WTC11 (cell line): ENCODE measurements around the gene ZNF669. TPM values are rescaled to one million over a fixed set of nuclear protein-coding genes. Genes with fewer than 3 reads are reported as not detected.
A peak's percentile ranks its signal among the peaks of the same experiment; 100 is the strongest.

Experiments used
- ATAC-seq: fragments of 200-7000 bp; cut with Tn5 transposase; 2 replicates; pipeline ENCODE4 v1.10.0; 2021; ENCODE audit warnings: mild to moderate bottlenecking, moderate library complexity
- Bru-seq: library from RNA; stranded (reverse); fragments of 400-500 nt; gene quantifications from one replicate; lab custom pipeline; 2021; lab: Mats Ljungman, UMichigan
- CTCF ChIA-PET: fragments of 300-600 bp; sonication (Branson Sonifier 250); formaldehyde crosslinking; loops from one replicate; lab custom pipeline; 2021; ENCODE audit warnings: antibody characterized with exemption; lab: Charles Lee
- POLR2A ChIA-PET: fragments of 350-600 bp; sonication (Branson Sonifier 250); formaldehyde crosslinking; loops from one replicate; lab custom pipeline; 2021; ENCODE audit warnings: antibody characterized with exemption; lab: Charles Lee
- DNase-seq: peaks from one replicate; pipeline ENCODE4 v3.0.0; 2021; ENCODE audit warnings: low spot score
- H3K27ac Mint-ChIP-seq: 2 replicates; pipeline ENCODE4 v1.8.0; 2021; ENCODE audit warnings: mixed read lengths
- H3K27me3 Mint-ChIP-seq: 2 replicates; pipeline ENCODE4 v1.8.0; 2021; ENCODE audit warnings: low read depth, mild to moderate bottlenecking, moderate library complexity, mixed read lengths
- H3K36me3 Mint-ChIP-seq: 2 replicates; pipeline ENCODE4 v1.8.0; 2021; ENCODE audit warnings: mixed read lengths
- H3K4me1 Mint-ChIP-seq: 2 replicates; pipeline ENCODE4 v1.8.0; 2022; ENCODE audit warnings: mixed read lengths
- H3K4me3 Mint-ChIP-seq: 2 replicates; pipeline ENCODE4 v1.8.0; 2021; ENCODE audit warnings: mild to moderate bottlenecking, moderate library complexity, mixed read lengths
- H3K9me3 Mint-ChIP-seq: 2 replicates; pipeline ENCODE4 v1.8.0; 2021; ENCODE audit warnings: mixed read lengths
- CREB1 ChIP-seq: sonication (generic); formaldehyde crosslinking; IDR thresholded peaks from 2 replicates; pipeline ENCODE4 v1.8.0; 2023; ENCODE audit warnings: mild to moderate bottlenecking, missing genetic modification reagents
- ESRRA ChIP-seq: sonication (generic); formaldehyde crosslinking; IDR thresholded peaks from 2 replicates; pipeline ENCODE4 v1.8.1; 2022; ENCODE audit warnings: mild to moderate bottlenecking, missing genetic modification reagents, borderline replicate concordance
- ETV6 ChIP-seq: sonication (generic); formaldehyde crosslinking; IDR thresholded peaks from 2 replicates; pipeline ENCODE4 v1.8.1; 2022; ENCODE audit warnings: mild to moderate bottlenecking, missing genetic modification reagents
- FOXK1 ChIP-seq: sonication (generic); formaldehyde crosslinking; IDR thresholded peaks from 2 replicates; pipeline ENCODE4 v1.8.0; 2022; ENCODE audit warnings: mild to moderate bottlenecking, moderate library complexity, missing genetic modification reagents
- HMGA2 ChIP-seq: fragments of 250-450 bp; sonication (Bioruptor Pico); IDR thresholded peaks from 2 replicates; pipeline ENCODE4 v1.4.0; 2021; ENCODE audit warnings: mild to moderate bottlenecking, moderate library complexity
- IRF2 ChIP-seq: sonication (generic); formaldehyde crosslinking; IDR thresholded peaks from 2 replicates; pipeline ENCODE4 v1.8.0; 2022; ENCODE audit warnings: low read depth, missing genetic modification reagents, borderline replicate concordance
- JAZF1 ChIP-seq: fragments of 250-450 bp; sonication (Bioruptor Pico); IDR thresholded peaks from 2 replicates; pipeline ENCODE4 v1.9.0; 2021; ENCODE audit warnings: moderate library complexity, mild to moderate bottlenecking, inconsistent platforms
- JUN ChIP-seq: sonication (generic); formaldehyde crosslinking; IDR thresholded peaks from 2 replicates; pipeline ENCODE4 v1.8.0; 2023; ENCODE audit warnings: mild to moderate bottlenecking, missing genetic modification reagents
- KAT7 ChIP-seq: sonication (generic); formaldehyde crosslinking; IDR thresholded peaks from 2 replicates; pipeline ENCODE4 v1.8.1; 2023; ENCODE audit warnings: missing genetic modification reagents, mild to moderate bottlenecking, borderline replicate concordance
- MYBL2 ChIP-seq: sonication (generic); formaldehyde crosslinking; IDR thresholded peaks from 2 replicates; pipeline ENCODE4 v1.8.1; 2023; ENCODE audit warnings: mild to moderate bottlenecking, moderate library complexity, missing genetic modification reagents
- NFATC4 ChIP-seq: fragments of 250-450 bp; sonication (Bioruptor Pico); IDR thresholded peaks from 2 replicates; pipeline ENCODE4 v1.9.0; 2021; ENCODE audit warnings: mild to moderate bottlenecking
- NFYB ChIP-seq: sonication (generic); formaldehyde crosslinking; conservative IDR thresholded peaks from 2 replicates; pipeline ENCODE4 v1.8.0; 2022; ENCODE audit warnings: low read depth, missing genetic modification reagents
- SP1 ChIP-seq: sonication (generic); formaldehyde crosslinking; conservative IDR thresholded peaks from 2 replicates; pipeline ENCODE4 v1.8.1; 2022; ENCODE audit warnings: missing genetic modification reagents
- TEAD1 ChIP-seq: sonication (generic); formaldehyde crosslinking; IDR thresholded peaks from 2 replicates; pipeline ENCODE4 v1.8.0; 2022; ENCODE audit warnings: mild to moderate bottlenecking, missing genetic modification reagents
- TEAD4 ChIP-seq: sonication (generic); formaldehyde crosslinking; IDR thresholded peaks from 2 replicates; pipeline ENCODE4 v1.8.0; 2022; ENCODE audit warnings: mild to moderate bottlenecking, missing genetic modification reagents
- long read RNA-seq, 3 experiments: library from RNA in 1 of 3; library from capped mRNA in 1 of 3; library from polyadenylated mRNA in 1 of 3; unstranded in 2 of 3; stranded (forward) in 1 of 3; transcript quantifications; one replicate each; pipeline ENCODE4 v2.0.0, GENCODE V29; 2021
- total RNA-seq: library from RNA; stranded (reverse); gene quantifications from 3 replicates; pipeline ENCODE4 v1.2.3, GENCODE V29; 2021
- TF ChIP-seq, protein P1 (sequence below): sonication (generic); formaldehyde crosslinking; IDR thresholded peaks from 2 replicates; pipeline ENCODE4 v1.8.0; 2023; ENCODE audit warnings: missing genetic modification reagents, mild to moderate bottlenecking, borderline replicate concordance
- TF ChIP-seq, protein P2 (sequence below): sonication (generic); formaldehyde crosslinking; IDR thresholded peaks from 2 replicates; pipeline ENCODE4 v1.8.1; 2022; ENCODE audit warnings: mild to moderate bottlenecking, moderate library complexity, missing genetic modification reagents
- TF ChIP-seq, protein P3 (sequence below): sonication (generic); formaldehyde crosslinking; IDR thresholded peaks from 2 replicates; pipeline ENCODE4 v1.8.0; 2022; ENCODE audit warnings: mild to moderate bottlenecking, missing genetic modification reagents
- TF ChIP-seq, protein P4 (sequence below): fragments of 250-450 bp; sonication (Bioruptor Pico); conservative IDR thresholded peaks from 2 replicates; pipeline ENCODE4 v1.9.0; 2021; ENCODE audit warnings: mild to moderate bottlenecking
- TF ChIP-seq, protein P5 (sequence below): sonication (generic); formaldehyde crosslinking; IDR thresholded peaks from 2 replicates; pipeline ENCODE4 v1.8.1; 2023; ENCODE audit warnings: mild to moderate bottlenecking, moderate library complexity, missing genetic modification reagents
- TF ChIP-seq, protein P6 (sequence below): fragments of 250-450 bp; sonication (Bioruptor Pico); IDR thresholded peaks from 2 replicates; pipeline ENCODE4 v1.9.0; 2021; ENCODE audit warnings: mild to moderate bottlenecking

ZNF669 gene
- total RNA-seq (15.2 to 18.3 TPM (median 16.6 TPM) in 3 replicates), Bru-seq, nascent RNA (percentile 97 among the genes with signal in this experiment)
- long read RNA-seq, experiment 1, transcript ZNF669-204 (4 exons, 1,718 nt): major isoform, 9 of 11 reads
- long read RNA-seq, experiment 1, partial matches to known transcripts: 0 of 11 reads
- long read RNA-seq, experiment 1, other reads (novel, unspliced or antisense): 1 of 11 reads
- long read RNA-seq, experiment 2, partial matches to known transcripts: 0 of 1 reads
- long read RNA-seq, experiment 2, other reads (novel, unspliced or antisense): 0 of 1 reads
- long read RNA-seq, experiment 3, transcript ZNF669-204 (4 exons, 1,718 nt): major isoform, 6 of 7 reads
- long read RNA-seq, experiment 3, partial matches to known transcripts: 0 of 7 reads
- long read RNA-seq, experiment 3, other reads (novel, unspliced or antisense): 0 of 7 reads

DNA sequence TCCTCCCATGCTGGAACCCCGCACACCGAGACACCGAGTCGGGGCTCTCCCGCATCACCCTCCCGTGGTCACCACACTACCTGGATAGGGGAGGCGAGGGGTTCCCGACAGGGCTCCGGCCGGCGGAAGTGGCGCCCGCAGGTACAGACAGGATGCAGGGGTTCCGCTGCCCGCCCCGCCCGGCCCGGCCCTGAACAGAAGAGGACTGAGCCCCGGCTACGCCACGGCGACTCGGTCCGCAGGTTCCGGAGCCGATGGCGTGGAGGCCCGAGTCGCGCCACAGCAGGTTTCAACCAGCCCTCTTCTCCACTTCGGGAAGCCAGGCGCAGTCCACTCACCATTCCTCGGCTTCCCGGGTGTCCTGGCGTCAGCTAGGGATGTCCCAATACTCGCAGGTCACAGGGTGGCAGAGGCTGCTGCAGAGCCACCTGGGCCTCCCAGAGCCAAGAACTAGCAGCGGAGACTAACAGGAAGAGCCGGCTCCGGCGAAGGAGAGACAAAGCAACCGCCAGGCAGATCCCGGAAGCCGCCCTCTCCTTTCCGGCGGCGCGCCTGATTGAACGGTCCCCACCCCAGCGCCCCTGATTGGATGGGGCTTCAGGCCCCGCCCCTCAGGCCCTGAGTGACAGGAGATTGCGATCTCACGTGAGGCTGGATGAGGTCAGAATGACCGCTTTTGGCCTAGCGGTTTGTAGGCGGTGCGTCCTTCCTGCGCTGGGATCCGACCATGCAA, at the start of gene ZNF669:
Gene ZNF669 (minus strand): TSS at position 498 of the 733 bp plus-strand sequence. CDS start 157 bp downstream, at position 341.
- DNase-seq: peak; percentile 99
- POLR2A ChIA-PET: no interaction called here
- Mint-ChIP-seq H3K27me3 (peaks cover 18% of the 10 kb centered on the region), H3K4me3 (peak within 1 kb of the TSS; percentile 93), H3K27ac (peak within 1 kb of the TSS; percentile 97), H3K36me3 (peaks cover 28% of the 10 kb centered on the region), H3K4me1 (peaks cover 28% of the 10 kb centered on the region), H3K9me3 (peaks cover 9% of the 10 kb centered on the region; the same call in 1 of the 2 replicates)
- CTCF ChIA-PET: interaction anchor here (0.6 to 1.4 kb wide), 2 partner anchors 43 to 344 kb away, joined by 3 to 5 read pairs; no protein-coding TSS in a partner anchor
- ATAC-seq: peak; percentile 96
- TF ChIP-seq, protein P1, sequence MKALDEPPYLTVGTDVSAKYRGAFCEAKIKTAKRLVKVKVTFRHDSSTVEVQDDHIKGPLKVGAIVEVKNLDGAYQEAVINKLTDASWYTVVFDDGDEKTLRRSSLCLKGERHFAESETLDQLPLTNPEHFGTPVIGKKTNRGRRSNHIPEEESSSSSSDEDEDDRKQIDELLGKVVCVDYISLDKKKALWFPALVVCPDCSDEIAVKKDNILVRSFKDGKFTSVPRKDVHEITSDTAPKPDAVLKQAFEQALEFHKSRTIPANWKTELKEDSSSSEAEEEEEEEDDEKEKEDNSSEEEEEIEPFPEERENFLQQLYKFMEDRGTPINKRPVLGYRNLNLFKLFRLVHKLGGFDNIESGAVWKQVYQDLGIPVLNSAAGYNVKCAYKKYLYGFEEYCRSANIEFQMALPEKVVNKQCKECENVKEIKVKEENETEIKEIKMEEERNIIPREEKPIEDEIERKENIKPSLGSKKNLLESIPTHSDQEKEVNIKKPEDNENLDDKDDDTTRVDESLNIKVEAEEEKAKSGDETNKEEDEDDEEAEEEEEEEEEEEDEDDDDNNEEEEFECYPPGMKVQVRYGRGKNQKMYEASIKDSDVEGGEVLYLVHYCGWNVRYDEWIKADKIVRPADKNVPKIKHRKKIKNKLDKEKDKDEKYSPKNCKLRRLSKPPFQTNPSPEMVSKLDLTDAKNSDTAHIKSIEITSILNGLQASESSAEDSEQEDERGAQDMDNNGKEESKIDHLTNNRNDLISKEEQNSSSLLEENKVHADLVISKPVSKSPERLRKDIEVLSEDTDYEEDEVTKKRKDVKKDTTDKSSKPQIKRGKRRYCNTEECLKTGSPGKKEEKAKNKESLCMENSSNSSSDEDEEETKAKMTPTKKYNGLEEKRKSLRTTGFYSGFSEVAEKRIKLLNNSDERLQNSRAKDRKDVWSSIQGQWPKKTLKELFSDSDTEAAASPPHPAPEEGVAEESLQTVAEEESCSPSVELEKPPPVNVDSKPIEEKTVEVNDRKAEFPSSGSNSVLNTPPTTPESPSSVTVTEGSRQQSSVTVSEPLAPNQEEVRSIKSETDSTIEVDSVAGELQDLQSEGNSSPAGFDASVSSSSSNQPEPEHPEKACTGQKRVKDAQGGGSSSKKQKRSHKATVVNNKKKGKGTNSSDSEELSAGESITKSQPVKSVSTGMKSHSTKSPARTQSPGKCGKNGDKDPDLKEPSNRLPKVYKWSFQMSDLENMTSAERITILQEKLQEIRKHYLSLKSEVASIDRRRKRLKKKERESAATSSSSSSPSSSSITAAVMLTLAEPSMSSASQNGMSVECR: peak; percentile 88
- peak; percentile 60; the same call in 1 of the 2 replicates for TF ChIP-seq TEAD4
- TF ChIP-seq, protein P2, sequence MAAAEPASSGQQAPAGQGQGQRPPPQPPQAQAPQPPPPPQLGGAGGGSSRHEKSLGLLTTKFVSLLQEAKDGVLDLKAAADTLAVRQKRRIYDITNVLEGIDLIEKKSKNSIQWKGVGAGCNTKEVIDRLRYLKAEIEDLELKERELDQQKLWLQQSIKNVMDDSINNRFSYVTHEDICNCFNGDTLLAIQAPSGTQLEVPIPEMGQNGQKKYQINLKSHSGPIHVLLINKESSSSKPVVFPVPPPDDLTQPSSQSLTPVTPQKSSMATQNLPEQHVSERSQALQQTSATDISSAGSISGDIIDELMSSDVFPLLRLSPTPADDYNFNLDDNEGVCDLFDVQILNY (CRISPR knock-in tag): peak; percentile 20; the same call in 1 of the 2 replicates
- TF ChIP-seq, protein P3, sequence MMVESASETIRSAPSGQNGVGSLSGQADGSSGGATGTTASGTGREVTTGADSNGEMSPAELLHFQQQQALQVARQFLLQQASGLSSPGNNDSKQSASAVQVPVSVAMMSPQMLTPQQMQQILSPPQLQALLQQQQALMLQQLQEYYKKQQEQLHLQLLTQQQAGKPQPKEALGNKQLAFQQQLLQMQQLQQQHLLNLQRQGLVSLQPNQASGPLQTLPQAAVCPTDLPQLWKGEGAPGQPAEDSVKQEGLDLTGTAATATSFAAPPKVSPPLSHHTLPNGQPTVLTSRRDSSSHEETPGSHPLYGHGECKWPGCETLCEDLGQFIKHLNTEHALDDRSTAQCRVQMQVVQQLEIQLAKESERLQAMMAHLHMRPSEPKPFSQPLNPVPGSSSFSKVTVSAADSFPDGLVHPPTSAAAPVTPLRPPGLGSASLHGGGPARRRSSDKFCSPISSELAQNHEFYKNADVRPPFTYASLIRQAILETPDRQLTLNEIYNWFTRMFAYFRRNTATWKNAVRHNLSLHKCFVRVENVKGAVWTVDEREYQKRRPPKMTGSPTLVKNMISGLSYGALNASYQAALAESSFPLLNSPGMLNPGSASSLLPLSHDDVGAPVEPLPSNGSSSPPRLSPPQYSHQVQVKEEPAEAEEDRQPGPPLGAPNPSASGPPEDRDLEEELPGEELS (CRISPR knock-in tag): 0 out of 2 replicates have a peak, but pooled peaks have one; percentile 51
- peak; percentile 94 for TF ChIP-seq ETV6
- TF ChIP-seq, protein P4, sequence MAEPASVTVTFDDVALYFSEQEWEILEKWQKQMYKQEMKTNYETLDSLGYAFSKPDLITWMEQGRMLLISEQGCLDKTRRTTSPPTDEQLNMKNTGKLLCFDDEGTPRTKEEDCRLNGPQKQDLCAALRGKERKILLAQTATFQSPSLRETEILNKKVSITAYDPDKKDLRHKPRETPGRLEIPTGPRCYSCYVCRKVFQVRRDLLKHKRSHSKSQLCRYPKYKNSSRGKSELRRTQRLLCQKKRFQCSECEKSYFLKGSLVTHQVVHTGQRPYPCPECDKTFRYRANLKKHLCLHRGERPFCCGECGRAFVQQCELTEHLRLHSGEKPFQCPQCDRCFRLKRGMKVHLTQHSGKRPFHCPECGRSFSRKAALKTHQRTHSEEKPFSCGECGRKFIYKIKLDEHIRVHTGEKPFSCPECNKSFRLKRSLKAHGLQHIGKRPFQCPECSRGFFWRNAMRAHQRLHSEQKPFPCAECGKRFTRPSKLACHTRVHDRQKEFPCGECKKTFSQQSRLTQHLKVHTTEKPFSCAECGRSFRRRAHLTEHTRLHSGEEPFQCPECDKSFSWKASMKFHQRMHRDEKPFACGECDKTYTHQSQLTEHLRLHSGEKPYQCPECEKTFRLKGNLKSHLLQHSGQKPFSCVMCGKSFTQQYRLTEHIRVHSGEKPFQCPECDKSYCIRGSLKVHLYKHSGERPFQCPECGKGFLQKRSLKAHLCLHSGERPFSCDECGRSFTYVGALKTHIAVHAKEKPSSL (CRISPR knock-in tag): no peak
- peak; percentile 91 for TF ChIP-seq NFYB
- no peak; the same call in 1 of the 2 replicates for TF ChIP-seq MYBL2 (CRISPR knock-in tag)
- peak; percentile 57; the same call in 1 of the 2 replicates for TF ChIP-seq FOXK1 (CRISPR knock-in tag)
- TF ChIP-seq JAZF1 (CRISPR knock-in tag): no peak
- TF ChIP-seq TEAD1 (CRISPR knock-in tag): peak; percentile 54; the same call in 1 of the 2 replicates
- 0 out of 2 replicates have a peak, but pooled peaks have one; percentile 46 for TF ChIP-seq KAT7 (CRISPR knock-in tag)
- TF ChIP-seq NFATC4 (CRISPR knock-in tag): no peak
- TF ChIP-seq IRF2: no peak
- TF ChIP-seq ESRRA (CRISPR knock-in tag): peak; percentile 51; the same call in 1 of the 2 replicates
- peak; percentile 65 for TF ChIP-seq SP1 (CRISPR knock-in tag)
- peak; percentile 85 for TF ChIP-seq JUN
- TF ChIP-seq, protein P5, sequence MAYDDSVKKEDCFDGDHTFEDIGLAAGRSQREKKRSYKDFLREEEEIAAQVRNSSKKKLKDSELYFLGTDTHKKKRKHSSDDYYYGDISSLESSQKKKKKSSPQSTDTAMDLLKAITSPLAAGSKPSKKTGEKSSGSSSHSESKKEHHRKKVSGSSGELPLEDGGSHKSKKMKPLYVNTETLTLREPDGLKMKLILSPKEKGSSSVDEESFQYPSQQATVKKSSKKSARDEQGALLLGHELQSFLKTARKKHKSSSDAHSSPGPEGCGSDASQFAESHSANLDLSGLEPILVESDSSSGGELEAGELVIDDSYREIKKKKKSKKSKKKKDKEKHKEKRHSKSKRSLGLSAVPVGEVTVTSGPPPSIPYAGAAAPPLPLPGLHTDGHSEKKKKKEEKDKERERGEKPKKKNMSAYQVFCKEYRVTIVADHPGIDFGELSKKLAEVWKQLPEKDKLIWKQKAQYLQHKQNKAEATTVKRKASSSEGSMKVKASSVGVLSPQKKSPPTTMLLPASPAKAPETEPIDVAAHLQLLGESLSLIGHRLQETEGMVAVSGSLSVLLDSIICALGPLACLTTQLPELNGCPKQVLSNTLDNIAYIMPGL (CRISPR knock-in tag): peak; percentile 53; the same call in 1 of the 2 replicates
- no peak for TF ChIP-seq HMGA2 (CRISPR knock-in tag)
- peak; percentile 72; the same call in 1 of the 2 replicates for TF ChIP-seq CREB1 (CRISPR knock-in tag)
- TF ChIP-seq, protein P6, sequence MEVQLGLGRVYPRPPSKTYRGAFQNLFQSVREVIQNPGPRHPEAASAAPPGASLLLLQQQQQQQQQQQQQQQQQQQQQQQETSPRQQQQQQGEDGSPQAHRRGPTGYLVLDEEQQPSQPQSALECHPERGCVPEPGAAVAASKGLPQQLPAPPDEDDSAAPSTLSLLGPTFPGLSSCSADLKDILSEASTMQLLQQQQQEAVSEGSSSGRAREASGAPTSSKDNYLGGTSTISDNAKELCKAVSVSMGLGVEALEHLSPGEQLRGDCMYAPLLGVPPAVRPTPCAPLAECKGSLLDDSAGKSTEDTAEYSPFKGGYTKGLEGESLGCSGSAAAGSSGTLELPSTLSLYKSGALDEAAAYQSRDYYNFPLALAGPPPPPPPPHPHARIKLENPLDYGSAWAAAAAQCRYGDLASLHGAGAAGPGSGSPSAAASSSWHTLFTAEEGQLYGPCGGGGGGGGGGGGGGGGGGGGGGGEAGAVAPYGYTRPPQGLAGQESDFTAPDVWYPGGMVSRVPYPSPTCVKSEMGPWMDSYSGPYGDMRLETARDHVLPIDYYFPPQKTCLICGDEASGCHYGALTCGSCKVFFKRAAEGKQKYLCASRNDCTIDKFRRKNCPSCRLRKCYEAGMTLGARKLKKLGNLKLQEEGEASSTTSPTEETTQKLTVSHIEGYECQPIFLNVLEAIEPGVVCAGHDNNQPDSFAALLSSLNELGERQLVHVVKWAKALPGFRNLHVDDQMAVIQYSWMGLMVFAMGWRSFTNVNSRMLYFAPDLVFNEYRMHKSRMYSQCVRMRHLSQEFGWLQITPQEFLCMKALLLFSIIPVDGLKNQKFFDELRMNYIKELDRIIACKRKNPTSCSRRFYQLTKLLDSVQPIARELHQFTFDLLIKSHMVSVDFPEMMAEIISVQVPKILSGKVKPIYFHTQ: no peak
